Kidney capillary endothelial cell (primary cell): Measurements from ENCODE around the gene CCDC120.

Source experiments
- DNase-seq: peaks from one replicate; pipeline ENCODE4 v3.0.0-alpha.2; 2018; ENCODE audit warnings: low spot score

Gene CCDC120

GRCh38 chrX:49058794-49059193 is at the start of gene CCDC120:
TSS of gene CCDC120 (plus strand) at chrX:49058999. CDS start at chrX:49062042, 3,043 bp downstream.
- no peak for DNase-seq

GRCh38 chrX:49019050-49019449 is 39.7 kb upstream of the CCDC120 start:
- DNase-seq = no peak

GRCh38 chrX:49019599-49020249 is 39.1 kb upstream of the CCDC120 start:
- no peak for DNase-seq

- no peak for DNase-seq
Measured at GRCh38 chrX:49029876-49030275, 28.9 kb upstream of the CCDC120 start.

GRCh38 chrX:49030283-49030682 is 28.5 kb upstream of the CCDC120 start:
- no peak for DNase-seq

GRCh38 chrX:49037883-49038475 is 20.8 kb upstream of the CCDC120 start:
- DNase-seq = no peak

GRCh38 chrX:49039598-49040375 is 19.0 kb upstream of the CCDC120 start:
- no peak for DNase-seq

- DNase-seq = no peak
Measured at GRCh38 chrX:49040376-49040955, 18.3 kb upstream of the CCDC120 start.

GRCh38 chrX:49041744-49042580 is 16.8 kb upstream of the CCDC120 start:
- no peak for DNase-seq

GRCh38 chrX:49042581-49043219 is 16.1 kb upstream of the CCDC120 start:
- DNase-seq = no peak

- peak; percentile 89 for DNase-seq
Measured at GRCh38 chrX:49043220-49043986, 15.4 kb upstream of the CCDC120 start, which contains the start of gene TFE3. TSS of gene TFE3 (minus strand) at chrX:49043357. CDS start at chrX:49043226, 131 bp downstream.

- no peak for DNase-seq
Measured at GRCh38 chrX:49043987-49044281, 14.9 kb upstream of the CCDC120 start.

GRCh38 chrX:49053223-49054072 is 5.4 kb upstream of the CCDC120 start:
- no peak for DNase-seq

- DNase-seq = no peak
Measured at GRCh38 chrX:49054073-49054762, 4.6 kb upstream of the CCDC120 start.

- DNase-seq = no peak
Measured at GRCh38 chrX:49059201-49059600, 402 bp downstream of the CCDC120 start.

- DNase-seq = no peak
Measured at GRCh38 chrX:49059681-49060085, 884 bp downstream of the CCDC120 start.

- DNase-seq = no peak
Measured at GRCh38 chrX:49060914-49061313, 2.1 kb downstream of the CCDC120 start.

- no peak for DNase-seq
Measured at GRCh38 chrX:49061490-49061889, 2.7 kb downstream of the CCDC120 start.

GRCh38 chrX:49061916-49062315 is 3.1 kb downstream of the CCDC120 start:
- no peak for DNase-seq
